Trophoblast cell (in vitro differentiated cells and primary cell): ENCODE results near the gene PDE4D.

Experiments
- DNase-seq, 2 donors: peaks; one replicate each; pipeline ENCODE4 v3.0.0-alpha.2; 2016
- H2AFZ ChIP-seq: 2 replicates; pipeline ENCODE4 v1.6.1; 2013; ENCODE audit warnings: low read length, moderate library complexity, mild to moderate bottlenecking; ENCODE audit not compliant: insufficient read depth, poor library complexity
- H2AK5ac ChIP-seq: 2 replicates; pipeline ENCODE4 v1.6.1; 2013; ENCODE audit warnings: mild to moderate bottlenecking, low read length
- H2BK120ac ChIP-seq: 2 replicates; pipeline ENCODE4 v1.6.1; 2013; ENCODE audit warnings: low read length, mild to moderate bottlenecking, moderate library complexity; ENCODE audit not compliant: insufficient read depth, poor library complexity
- H2BK12ac ChIP-seq: 2 replicates; pipeline ENCODE4 v1.6.1; 2013; ENCODE audit warnings: mild to moderate bottlenecking, low read length, moderate library complexity
- H2BK5ac ChIP-seq: 2 replicates; pipeline ENCODE4 v1.6.1; 2013; ENCODE audit warnings: low read length, low read depth, moderate library complexity, mild to moderate bottlenecking; ENCODE audit not compliant: poor library complexity
- H3K14ac ChIP-seq: 2 replicates; pipeline ENCODE4 v1.6.1; 2013; ENCODE audit warnings: mild to moderate bottlenecking, low read length
- H3K18ac ChIP-seq: 2 replicates; pipeline ENCODE4 v1.6.1; 2013; ENCODE audit warnings: mild to moderate bottlenecking, low read length
- H3K23ac ChIP-seq: 2 replicates; pipeline ENCODE4 v1.6.1; 2013; ENCODE audit warnings: low read length
- H3K27ac ChIP-seq: 2 replicates; pipeline ENCODE4 v1.5.1; 2013; ENCODE audit warnings: low read depth, mild to moderate bottlenecking, inconsistent platforms, low read length, moderate library complexity
- H3K27me3 ChIP-seq: 2 replicates; pipeline ENCODE4 v1.6.1; 2013; ENCODE audit warnings: inconsistent platforms, mild to moderate bottlenecking, low read length, moderate library complexity; ENCODE audit not compliant: insufficient read depth
- H3K36me3 ChIP-seq, 2 experiments: 1 replicate in 1 of 2; 2 replicates in 1 of 2; pipeline ENCODE4 v1.6.1; 2013; ENCODE audit warnings: low read length in 2 of 2, mild to moderate bottlenecking in 2 of 2, moderate library complexity in 1 of 2; ENCODE audit not compliant: insufficient read depth in 2 of 2, control insufficient read depth in 1 of 2
- H3K4ac ChIP-seq: 2 replicates; pipeline ENCODE4 v1.6.1; 2013; ENCODE audit warnings: low read depth, mild to moderate bottlenecking, low read length, moderate library complexity
- H3K4me1 ChIP-seq, 2 experiments: 1 replicate in 1 of 2; 2 replicates in 1 of 2; pipeline ENCODE4 v1.6.1; 2013; ENCODE audit warnings: low read length in 2 of 2, mild to moderate bottlenecking in 2 of 2, moderate library complexity in 1 of 2; ENCODE audit not compliant: insufficient read depth in 2 of 2, control insufficient read depth in 1 of 2
- H3K4me2 ChIP-seq: 2 replicates; pipeline ENCODE4 v1.6.1; 2013; ENCODE audit warnings: inconsistent platforms, mild to moderate bottlenecking, low read length, moderate library complexity
- H3K4me3 ChIP-seq: 2 replicates; pipeline ENCODE4 v1.5.1; 2013; ENCODE audit warnings: mild to moderate bottlenecking, low read depth, low read length, inconsistent platforms
- H3K79me1 ChIP-seq: one replicate; pipeline ENCODE4 v1.6.1; 2013; ENCODE audit warnings: low read length
- H3K79me2 ChIP-seq: 2 replicates; pipeline ENCODE4 v1.6.1; 2013; ENCODE audit warnings: low read length, mild to moderate bottlenecking; ENCODE audit not compliant: control insufficient read depth, insufficient read depth, poor library complexity
- H3K9ac ChIP-seq: 2 replicates; pipeline ENCODE4 v1.6.1; 2013; ENCODE audit warnings: mild to moderate bottlenecking, low read length
- H3K9me3 ChIP-seq: 2 replicates; pipeline ENCODE4 v1.6.1; 2013; ENCODE audit warnings: low read depth, mild to moderate bottlenecking, control low read depth, inconsistent platforms, low read length; ENCODE audit not compliant: insufficient read depth
- H4K12ac ChIP-seq: 2 replicates; pipeline ENCODE4 v1.6.1; 2013; ENCODE audit warnings: low read depth, mild to moderate bottlenecking, low read length, moderate library complexity
- H4K8ac ChIP-seq: 2 replicates; pipeline ENCODE4 v1.6.1; 2013; ENCODE audit warnings: low read depth, mild to moderate bottlenecking, low read length, moderate library complexity
- H4K91ac ChIP-seq: one replicate; pipeline ENCODE4 v1.6.1; 2013; ENCODE audit warnings: low read depth, mild to moderate bottlenecking, low read length, moderate library complexity
- WGBS: extraction: QIAGEN DNeasy Blood & Tissue Kit; methylation state at CpG from one replicate; pipeline ENCODE4 v1.1.7; 2013; ENCODE audit warnings: missing lambda C conversion rate; ENCODE audit not compliant: insufficient read length, insufficient coverage; ENCODE audit errors: extremely low coverage; 5-methylcytosine and 5-hydroxymethylcytosine counted together

Gene PDE4D

GRCh38 chr5:59001716-59002115, 891.8 kb downstream of the PDE4D start:
- H3K27ac ChIP-seq: no peak overlapping the region
- peaks cover 0 to 5% of the 10 kb centered on the region in 2 experiments for H3K4me1 ChIP-seq
- H2BK120ac ChIP-seq: no peak overlapping the region
- no peak overlapping the region for H2AFZ ChIP-seq
- H3K27me3 ChIP-seq: no peaks in the 10 kb centered on the region
- H3K4me2 ChIP-seq: no peak overlapping the region
- no peak overlapping the region for H3K14ac ChIP-seq
- peaks cover 2% of the 10 kb centered on the region in 2 experiments for H3K36me3 ChIP-seq
- no peak overlapping the region for H2BK12ac ChIP-seq
- no peak overlapping the region for H3K9ac ChIP-seq
- no peak overlapping the region for H3K4me3 ChIP-seq
- H3K23ac ChIP-seq: no peak overlapping the region
- H4K91ac ChIP-seq: no peak overlapping the region
- no peak overlapping the region for H2BK5ac ChIP-seq
- no peak overlapping the region for H3K4ac ChIP-seq
- WGBS: no CpG with 5 or more reads among the region's 6 CpGs
- no peak overlapping the region for H3K18ac ChIP-seq
- H4K12ac ChIP-seq: no peak overlapping the region
- no peak overlapping the region for H2AK5ac ChIP-seq
- H3K79me2 ChIP-seq: peaks cover 2% of the 10 kb centered on the region
- no peaks in the 10 kb centered on the region for H3K79me1 ChIP-seq
- H4K8ac ChIP-seq: no peak overlapping the region
- H3K9me3 ChIP-seq: no peaks in the 10 kb centered on the region
- DNase-seq: no peak

GRCh38 chr5:59001154-59001553, 892.4 kb downstream of the PDE4D start:
- Histone ChIP-seq H4K8ac (no peak overlapping the region), H2BK5ac (no peak overlapping the region), H3K27me3 (no peaks in the 10 kb centered on the region), H3K79me2 (peaks cover 2% of the 10 kb centered on the region), H2AFZ (no peak overlapping the region), H3K14ac (no peak overlapping the region), H3K79me1 (no peaks in the 10 kb centered on the region), H4K12ac (no peak overlapping the region), H2BK120ac (no peak overlapping the region), H4K91ac (no peak overlapping the region), H3K4ac (no peak overlapping the region), H3K23ac (no peak overlapping the region), H3K36me3 (peaks cover 2% of the 10 kb centered on the region in 2 experiments), H2BK12ac (no peak overlapping the region), H3K27ac (no peak overlapping the region), H3K4me2 (no peak overlapping the region), H3K9me3 (no peaks in the 10 kb centered on the region), H2AK5ac (no peak overlapping the region), H3K9ac (no peak overlapping the region), H3K4me3 (no peak overlapping the region), H3K18ac (no peak overlapping the region), H3K4me1 (peaks cover 0 to 5% of the 10 kb centered on the region in 2 experiments)
- DNase-seq: no peak

GRCh38 chr5:59000211-59000610, 893.3 kb downstream of the PDE4D start:
- Histone ChIP-seq H3K79me2 (peaks cover 2% of the 10 kb centered on the region), H3K4ac (no peak overlapping the region), H4K8ac (no peak overlapping the region), H3K14ac (no peak overlapping the region), H3K4me3 (no peak overlapping the region), H3K9ac (no peak overlapping the region), H3K36me3 (peaks cover 2% of the 10 kb centered on the region in 2 experiments), H3K18ac (no peak overlapping the region), H3K4me2 (no peak overlapping the region), H2BK5ac (no peak overlapping the region), H3K9me3 (no peaks in the 10 kb centered on the region), H4K12ac (no peak overlapping the region), H2AK5ac (no peak overlapping the region), H3K23ac (no peak overlapping the region), H2AFZ (no peak overlapping the region), H3K27ac (no peak overlapping the region), H3K4me1 (peaks cover 0 to 5% of the 10 kb centered on the region in 2 experiments), H4K91ac (no peak overlapping the region), H3K79me1 (no peaks in the 10 kb centered on the region), H3K27me3 (no peaks in the 10 kb centered on the region), H2BK120ac (no peak overlapping the region), H2BK12ac (no peak overlapping the region)
- no peak for DNase-seq
- no CpG with 5 or more reads among the region's 3 CpGs for WGBS

- Histone ChIP-seq H2BK5ac (no peak overlapping the region), H3K4ac (no peak overlapping the region), H3K36me3 (peaks cover 2% of the 10 kb centered on the region in 2 experiments), H3K18ac (no peak overlapping the region), H2BK12ac (no peak overlapping the region), H3K4me1 (peaks cover 0 to 5% of the 10 kb centered on the region in 2 experiments), H3K27me3 (no peaks in the 10 kb centered on the region), H2BK120ac (no peak overlapping the region), H3K27ac (no peak overlapping the region), H3K9ac (no peak overlapping the region), H3K4me3 (no peak overlapping the region), H3K79me2 (peaks cover 2% of the 10 kb centered on the region), H3K9me3 (no peaks in the 10 kb centered on the region), H4K8ac (no peak overlapping the region), H2AK5ac (no peak overlapping the region), H2AFZ (no peak overlapping the region), H3K4me2 (no peak overlapping the region), H3K23ac (no peak overlapping the region), H3K79me1 (no peaks in the 10 kb centered on the region), H3K14ac (no peak overlapping the region), H4K12ac (no peak overlapping the region), H4K91ac (no peak overlapping the region)
- no peak for DNase-seq
- no CpG with 5 or more reads among the region's 7 CpGs for WGBS
These were observed 893.7 kb downstream of the PDE4D start for GRCh38 chr5:58999804-59000203.
